HG02759 (cell line): ENCODE data around the gene WNT8A.

ENCODE experiments used
- ATAC-seq: cut with Tn5 transposase; IDR thresholded peaks from one replicate; pipeline ENCODE4 v1.9.1; 2021; ENCODE audit warnings: mild to moderate bottlenecking, moderate library complexity; ENCODE audit not compliant: unreplicated experiment

Gene WNT8A

DNA sequence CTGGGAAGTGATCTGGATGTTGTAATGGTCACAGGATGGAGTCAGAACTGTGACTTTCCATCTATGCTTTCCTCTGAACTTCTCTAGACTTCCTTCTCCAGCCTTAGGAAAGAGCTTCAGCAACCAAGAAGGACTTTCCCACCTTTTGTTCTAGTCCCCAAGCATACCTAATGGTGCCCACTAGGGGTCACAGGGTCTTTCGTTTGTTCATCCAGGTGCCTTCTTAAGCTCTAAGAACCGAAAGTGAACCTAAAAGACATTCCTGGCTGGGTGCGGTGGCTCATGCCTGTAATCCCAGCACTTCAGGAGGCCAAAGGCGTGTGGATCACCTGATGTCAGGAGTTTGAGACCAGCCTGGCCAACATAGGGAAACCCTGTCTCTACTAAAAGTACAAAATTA, 1.8 kb upstream of the WNT8A start:
- no peak for ATAC-seq

DNA sequence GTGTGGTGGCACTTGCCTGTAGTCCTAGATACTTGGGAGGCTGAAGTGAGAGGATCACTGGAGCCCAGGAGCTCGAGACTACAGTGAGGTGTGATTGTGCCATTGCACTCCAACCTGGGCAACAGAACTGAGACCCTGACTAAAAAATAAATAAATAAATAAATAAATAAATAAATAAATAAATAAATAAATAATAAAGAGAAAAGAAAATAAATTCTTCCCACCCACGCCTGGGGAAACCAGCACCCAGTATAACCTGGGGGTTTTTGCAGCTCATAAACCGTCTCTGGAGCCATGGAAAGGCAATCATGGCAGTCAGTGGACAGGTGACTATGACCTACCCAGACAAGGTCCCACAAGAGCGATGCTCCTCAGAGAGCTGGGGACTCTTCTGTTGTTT, 7.9 kb downstream of the WNT8A start:
- ATAC-seq: no peak

DNA sequence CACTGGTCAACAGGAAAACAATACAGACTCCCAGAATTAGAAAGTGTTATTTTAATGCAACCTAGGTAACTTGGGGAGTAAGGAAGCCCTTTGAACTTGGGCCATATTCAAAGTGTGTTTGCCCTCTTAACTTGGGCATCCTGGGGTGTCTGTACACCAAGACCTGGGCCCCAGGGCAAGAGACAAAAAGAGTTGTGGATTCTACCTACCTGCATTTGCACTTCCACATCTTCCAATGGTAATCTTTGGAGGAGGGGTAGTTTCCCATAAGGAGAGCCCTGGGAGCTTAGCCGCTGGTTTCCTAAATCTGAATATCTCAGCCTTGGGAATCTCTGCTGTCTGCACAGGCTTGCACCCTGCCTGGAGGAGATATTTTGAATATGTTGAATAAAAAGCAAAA, 8.5 kb downstream of the WNT8A start:
- ATAC-seq: no peak

DNA sequence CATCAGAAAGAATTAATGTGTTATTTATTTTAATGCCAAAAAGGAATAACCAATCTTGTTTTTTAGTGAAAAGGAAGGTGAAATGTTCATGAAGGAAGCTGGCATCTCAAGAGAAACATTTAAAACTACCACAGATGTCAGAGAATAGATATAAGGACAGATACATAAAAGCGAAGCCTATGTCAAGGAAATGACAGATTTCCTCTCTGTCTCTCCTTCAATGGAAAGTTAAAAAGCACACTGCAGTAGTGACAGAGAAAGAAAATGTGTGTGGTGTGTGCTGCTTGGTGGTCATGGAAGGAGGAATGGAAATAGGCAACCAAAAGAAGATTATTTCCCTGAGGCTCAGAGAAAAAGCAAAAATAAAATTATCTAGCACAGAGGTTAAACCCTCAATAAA, 9.2 kb downstream of the WNT8A start:
- no peak for ATAC-seq

DNA sequence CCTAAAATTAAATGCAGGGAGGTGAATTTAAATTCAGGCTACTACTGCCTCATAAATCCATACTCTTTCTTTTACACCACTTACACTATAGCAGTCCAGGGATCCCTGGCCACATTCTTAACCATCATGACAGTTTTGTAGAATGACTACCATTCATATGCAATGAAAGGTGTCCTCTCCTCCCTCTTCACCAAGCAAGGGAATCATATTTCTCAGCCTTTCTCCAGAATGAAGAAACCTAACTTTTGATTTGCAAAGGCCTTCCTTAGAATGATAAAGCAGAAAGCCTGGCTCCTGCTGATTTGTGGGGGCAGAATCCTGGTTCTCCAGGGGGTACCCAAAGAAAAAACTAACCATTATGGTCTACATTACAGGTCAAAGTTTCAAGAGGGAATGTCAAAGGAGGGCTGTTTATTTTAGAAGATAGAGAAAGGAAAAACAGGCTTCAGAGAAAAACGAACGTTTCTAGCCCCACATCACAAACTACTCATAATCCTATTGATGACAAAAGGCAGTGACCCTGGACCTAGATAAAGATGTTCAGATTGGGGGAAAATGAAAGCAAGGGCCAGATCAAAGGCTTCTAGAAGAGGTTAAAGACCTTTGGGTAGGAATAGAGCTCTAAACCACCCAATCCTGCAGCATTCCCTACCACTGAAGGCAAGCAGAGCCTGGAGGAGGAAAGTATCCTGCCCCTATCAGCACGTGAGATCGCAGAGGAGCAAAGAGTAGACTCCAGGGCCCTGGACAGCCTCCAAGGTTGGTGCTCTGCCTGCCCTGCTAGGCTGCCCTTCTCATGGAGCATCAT, 11.5 kb downstream of the WNT8A start:
- ATAC-seq: no peak

DNA sequence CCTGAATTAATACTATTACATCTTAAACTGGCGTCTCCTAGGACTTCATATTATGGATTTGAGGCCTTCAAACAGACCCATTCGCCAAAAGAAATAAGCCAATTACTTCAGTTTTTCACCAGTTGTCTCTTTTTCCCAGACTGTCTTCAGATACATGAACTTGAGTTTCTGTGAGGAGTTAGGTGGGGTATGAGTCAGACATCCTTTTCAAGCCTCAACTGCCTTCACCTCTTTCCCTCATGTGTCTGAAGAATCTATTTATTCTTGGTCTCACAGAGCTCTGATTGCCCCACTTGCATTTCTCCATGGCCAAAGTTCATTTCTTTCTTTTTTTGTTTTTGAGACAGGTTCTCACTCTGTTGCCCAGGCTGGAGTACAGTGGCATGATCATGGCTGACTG, 12.5 kb downstream of the WNT8A start:
- no peak for ATAC-seq

DNA sequence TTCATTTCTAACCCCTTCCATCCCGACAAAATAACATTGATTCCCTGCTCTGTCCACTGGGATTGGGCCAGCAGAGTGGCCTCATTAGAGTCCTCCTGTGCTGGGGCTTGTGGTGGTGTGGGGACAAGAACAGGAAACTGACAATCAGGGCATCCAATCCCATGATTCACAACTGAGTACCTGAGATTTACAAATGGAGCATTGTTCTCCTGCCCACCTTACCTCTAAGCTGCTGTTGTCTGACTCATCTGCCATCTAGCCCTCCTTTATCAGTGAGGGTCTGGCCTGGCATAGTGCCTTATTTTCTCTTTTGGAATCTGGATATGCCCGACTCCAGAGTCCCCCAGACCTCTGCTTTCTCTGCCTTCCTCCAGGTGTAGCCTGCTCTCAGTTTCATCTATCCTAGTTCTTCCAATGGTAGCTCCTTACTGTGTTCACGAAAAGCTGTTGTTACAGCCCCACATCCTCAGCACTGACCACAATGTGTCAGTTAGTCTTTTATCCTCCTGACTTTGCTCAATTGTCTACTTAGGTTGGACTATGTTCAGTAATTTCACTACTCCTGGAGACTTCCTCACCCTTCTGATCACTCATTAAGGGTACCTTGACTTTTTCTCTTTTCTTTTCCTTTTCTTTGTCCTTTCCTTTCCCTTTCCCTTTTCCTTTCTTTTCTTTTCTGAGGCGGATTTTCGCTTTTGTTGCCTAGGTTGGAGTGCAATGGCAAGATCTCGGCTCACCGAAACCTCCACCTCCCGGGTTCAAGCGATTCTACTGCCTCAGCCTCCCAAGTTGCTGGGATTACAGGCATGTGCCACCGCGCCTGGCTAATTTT, 13.4 kb downstream of the WNT8A start:
- ATAC-seq: no peak

DNA sequence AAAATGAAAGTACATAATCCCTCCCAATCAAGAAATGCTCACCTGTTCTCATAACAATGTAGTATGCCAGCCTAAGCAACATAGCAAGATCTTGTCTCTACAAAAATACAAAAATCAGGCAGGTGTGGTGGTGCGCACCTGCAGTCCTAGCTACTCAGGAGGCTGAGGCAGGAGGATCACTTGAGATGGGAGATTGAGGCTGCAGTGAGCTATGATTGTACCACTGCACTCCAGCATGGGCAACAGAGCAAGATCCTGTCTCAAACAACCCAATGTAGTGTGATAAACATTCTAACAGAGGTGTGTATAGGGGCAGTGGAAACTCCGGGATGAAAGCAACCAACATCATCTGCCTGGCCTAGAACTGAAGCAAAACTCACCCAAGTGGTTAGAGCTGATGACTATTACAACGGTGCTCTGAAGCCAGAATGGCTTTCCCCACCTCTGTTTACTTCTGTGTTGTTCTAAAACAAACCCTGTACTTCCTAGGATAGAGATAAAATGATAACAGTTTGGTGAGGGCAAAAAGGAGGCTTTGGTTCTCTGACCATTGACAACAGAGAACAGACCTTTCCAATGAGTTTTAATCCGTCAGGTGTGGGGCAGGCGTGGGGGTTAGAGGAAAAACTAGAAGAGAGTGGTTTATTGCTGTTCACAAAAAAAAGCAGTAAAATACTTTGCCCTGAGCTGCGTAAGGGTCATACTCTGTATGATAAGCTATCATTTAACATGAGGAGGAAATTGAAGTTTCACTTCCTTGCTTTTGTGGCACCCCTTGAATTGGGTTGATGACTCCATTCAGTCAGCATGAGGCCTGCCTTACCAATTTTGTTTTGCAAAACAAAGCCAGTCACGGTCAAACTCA, 18.9 kb downstream of the WNT8A start:
- ATAC-seq: no peak

DNA sequence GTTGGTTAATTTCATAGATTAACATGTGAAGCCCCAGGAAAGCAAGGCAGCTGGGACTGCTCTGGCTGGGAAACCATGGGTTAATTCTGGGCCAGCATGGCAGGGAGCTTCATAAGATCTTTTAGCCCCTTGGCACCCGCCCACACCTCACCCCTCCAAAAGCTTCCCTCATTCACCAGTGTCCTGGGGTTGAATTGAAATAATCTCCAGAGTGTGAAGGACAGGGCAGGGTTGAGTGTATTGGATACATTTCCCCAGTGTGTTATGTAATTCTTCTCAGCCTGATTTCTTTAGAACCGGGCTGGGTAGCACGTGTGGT, 19.4 kb downstream of the WNT8A start:
- no peak for ATAC-seq

DNA sequence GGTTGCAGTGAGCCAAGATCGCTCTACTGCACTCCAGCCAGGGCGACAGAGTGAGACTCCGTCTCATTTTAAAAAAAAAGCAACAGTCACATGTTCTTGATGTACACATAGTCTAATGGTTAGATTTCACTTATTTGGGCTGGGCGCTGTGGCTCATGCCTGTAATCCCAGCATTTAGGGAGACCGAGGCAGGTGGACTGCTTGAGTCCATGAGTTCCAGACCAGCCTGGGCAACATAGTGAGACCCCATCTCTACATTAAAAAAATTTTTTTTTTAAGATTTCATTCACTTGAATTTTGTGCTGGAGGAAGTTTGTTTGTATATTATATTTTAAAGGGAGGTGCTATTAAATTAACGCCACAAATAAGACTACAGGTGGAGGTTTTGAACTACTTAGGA, 21.9 kb downstream of the WNT8A start:
- no peak for ATAC-seq

DNA sequence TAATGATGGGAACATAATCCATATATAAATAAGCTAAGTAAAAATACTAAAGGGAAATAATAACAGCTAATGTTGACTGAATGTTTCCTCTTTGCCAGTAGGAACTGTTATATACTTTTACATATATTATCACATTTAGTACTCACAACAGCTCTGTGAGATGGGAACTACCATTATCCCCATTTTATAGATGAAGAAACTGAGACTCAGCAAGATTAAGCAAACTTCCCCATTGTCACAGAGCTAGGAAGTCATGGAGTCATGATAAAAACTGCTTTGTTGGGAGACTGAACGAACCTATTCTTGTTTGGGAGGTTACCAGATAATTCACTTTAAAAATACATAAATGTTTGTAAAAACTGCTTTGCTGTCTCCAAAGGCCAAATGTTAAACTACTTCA, 23.4 kb downstream of the WNT8A start:
- no peak for ATAC-seq

DNA sequence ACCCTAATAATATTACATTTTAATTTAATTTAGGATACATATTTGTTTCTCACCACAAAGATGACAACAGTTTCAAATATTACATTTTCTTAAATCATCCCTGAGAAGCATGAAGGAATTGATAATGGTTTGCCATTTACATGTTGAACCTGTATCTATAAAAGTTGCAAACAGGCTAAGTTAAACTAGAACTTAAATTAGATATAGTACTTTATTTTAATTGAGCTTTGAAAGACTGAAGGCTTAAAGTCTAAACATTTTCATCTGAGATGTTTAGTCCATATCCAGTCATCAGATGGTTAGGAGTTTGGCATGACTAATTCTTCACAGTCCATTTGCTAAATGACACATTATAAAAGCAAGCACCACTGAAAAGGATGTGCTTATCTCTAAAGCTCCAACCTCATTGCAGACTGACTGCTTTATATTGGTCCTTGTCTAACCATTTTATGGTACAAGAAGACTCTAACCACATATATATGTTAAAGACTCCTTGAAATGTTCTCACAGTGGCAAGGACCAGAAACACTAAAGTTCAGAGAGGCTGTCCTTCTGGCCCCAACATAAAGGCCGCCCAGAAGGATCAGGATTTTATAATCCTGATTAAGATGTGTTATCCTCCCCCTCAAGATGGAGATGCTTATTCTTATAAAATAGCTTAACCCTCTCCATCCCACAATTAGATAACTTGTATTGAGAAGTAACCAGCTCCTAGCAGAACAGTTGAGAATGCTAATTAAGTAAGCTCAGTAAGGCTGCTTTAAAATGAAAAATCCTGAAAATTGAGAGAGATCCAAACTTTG, 25.8 kb downstream of the WNT8A start:
- ATAC-seq: no peak

DNA sequence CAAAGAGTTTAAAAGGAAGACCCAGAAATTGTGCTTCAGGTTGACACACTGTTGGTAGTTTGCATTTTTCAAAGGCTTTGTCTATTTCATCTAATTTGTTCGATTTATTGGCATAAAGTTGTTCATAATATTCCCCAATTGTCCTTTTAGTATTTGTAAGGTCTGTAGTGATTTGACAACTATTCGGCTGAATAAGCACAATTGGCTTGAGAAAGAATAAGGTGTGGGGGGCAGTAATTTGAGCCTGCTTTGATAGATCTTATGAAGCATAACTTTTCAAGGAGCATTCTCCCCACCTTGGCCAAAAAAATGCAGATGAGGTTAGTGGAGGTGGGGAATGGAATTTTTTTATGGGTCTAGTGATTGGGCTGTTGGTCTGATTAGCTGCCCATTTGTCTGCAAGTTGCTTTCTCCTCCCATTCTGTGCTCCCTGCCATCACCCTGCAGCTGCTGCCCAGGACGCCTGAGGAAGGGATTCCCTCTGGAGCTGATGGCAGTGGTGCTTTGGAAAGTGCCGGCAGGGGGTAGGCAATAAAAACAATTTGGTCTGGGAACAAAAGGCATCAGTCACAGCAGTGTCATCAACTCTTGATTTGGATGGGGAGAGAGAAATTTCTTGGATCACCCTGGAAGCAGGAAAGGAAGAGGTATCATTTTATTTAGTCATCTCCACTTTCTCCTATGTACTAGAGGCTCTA, 26.6 kb downstream of the WNT8A start:
- no peak for ATAC-seq

DNA sequence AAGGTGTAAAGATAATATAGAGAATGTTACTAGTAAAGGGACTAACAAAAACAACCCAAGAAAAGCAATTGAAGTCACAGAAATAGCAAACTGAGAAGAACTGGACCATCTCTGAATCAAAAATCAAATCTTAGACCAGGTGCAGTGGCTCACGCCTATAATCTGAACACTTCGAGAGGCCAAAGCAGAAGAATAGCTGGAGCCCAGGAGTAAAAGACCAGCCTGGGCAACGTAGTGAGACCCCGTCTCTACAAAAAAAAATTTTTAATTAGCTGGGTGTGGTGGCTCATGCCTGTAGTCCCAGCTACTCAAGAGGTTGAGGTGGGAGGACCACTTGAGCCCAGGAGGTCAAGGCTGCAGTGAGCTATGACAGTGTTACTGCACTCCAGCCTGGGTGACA, 27.3 kb downstream of the WNT8A start:
- ATAC-seq: no peak

DNA sequence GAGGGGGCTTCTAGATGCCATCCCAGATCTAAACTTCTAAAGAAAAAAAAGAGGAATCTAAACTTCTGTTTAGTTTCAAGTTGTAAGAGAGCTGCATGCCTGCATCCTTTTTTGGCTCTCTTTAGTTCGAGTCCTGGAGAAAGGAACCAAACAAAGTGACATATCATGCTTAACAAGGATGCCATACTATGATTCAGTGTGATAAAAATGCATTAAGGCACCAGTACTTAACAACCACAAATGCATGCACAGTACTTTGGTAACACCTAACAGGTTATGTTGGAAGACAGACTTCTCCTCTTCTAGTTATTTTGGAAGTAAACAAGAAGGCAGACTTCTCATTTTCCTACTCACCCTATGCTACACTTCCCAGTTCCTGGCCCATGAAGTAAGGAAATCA, 28.1 kb downstream of the WNT8A start:
- ATAC-seq: no peak

DNA sequence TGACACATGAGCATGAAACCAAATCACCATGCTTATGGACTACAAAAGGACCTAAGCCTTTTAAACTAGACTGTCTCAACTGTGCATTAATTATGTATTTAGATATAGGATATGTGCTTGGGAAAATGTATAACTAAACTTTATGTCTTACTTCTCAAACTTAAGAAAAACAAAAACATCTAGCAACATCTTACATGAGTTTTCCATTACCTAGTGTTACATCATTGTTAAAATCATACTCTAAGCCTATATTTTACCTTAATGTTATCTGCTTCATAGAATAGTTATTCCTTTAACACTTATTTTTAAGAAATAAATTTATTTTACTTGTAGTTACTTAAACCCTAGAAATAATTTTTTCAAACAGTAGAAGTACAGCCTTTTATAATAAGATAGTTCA, 31.4 kb downstream of the WNT8A start:
- ATAC-seq: no peak

DNA sequence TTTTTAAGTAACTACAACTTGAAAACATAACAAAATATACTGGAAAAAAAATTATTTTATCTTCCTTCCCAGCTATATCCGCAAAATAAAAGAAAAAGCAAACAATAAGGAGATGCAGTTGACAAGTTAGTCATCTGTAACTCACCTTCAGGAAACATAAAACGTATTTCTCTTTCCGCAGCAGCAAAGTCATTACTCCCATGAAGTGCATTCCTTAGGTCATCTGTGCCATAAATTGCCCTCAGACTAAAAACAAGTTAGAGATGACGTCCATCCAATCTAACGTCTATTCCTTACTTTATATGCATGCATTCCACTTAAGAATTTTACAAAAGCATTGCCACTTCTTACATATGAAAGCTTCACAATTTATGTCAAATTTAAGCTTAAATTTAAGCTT, 44.5 kb downstream of the WNT8A start:
- no peak for ATAC-seq

DNA sequence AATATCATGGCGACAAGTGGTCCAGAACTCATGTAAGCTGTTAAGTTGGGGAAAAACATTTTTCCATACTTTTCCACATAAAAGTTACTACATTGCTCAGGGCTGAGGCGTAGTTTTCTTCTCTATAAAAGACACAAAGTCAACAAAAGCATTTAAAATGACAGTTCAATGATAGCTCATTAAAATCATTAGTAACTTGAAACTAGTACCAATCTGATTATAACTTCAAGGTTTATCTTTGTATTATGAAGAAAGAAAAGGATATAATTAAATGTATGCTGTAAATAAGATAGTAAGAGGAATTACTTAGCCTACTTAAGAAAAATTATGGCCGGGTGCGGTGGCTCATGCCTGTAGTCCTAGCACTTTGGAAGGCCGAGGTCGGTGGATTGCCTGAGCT, 45.5 kb downstream of the WNT8A start:
- ATAC-seq: no peak

DNA sequence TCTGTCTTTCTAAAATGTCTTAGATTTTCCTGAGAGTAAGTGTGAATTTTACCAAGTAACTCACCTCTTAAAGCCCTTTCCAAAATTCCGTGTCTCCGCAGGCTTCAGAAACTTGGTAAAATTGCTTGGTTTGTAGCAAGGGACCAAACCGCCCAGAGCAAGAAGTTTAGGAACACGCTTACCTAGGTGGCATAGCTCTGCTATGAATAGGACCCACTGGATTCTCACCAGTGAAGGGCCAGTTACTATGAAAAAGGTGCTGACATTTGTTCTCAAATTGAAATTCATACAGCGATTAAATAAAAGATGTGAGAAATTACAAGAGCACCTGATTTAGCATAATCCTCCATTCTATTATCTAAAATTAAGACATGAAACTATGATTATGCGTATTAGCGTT, 48.7 kb downstream of the WNT8A start:
- no peak for ATAC-seq
